T-helper 2 cell (primary cell): ENCODE measurements around the gene KCTD19.
"Not testable (repeated sequence)": the region's sequence is repeated elsewhere in the genome, so short reads cannot be mapped to it uniquely, and the experiment has no call there.

Experiments
- DNase-seq, 5 experiments: peaks; one replicate each; pipeline versions ENCODE4 v3.0.0 to v3.0.0-alpha.2; 2012 to 2022
- total RNA-seq, 2 donors: gene quantifications; one replicate each; lab custom pipeline; 2026; lab: John Stamatoyannopoulos, UW

KCTD19 gene
- total RNA-seq: 0 reads per million in 2 donors

GRCh38 chr16:67326472-67327309 is at the start of gene KCTD19, which contains the start of gene LRRC36:
Gene KCTD19 (minus strand): TSS chr16:67326741. CDS start chr16:67326707, 34 bp downstream.
Gene LRRC36 (plus strand): TSS chr16:67326815. CDS start chr16:67326863, 48 bp downstream.
- peak in 4 of 5 experiments; percentile 18 to 57 (median 38) for DNase-seq

- DNase-seq: not testable (repeated sequence)
Observed at GRCh38 chr16:67376012-67376411, 49.5 kb upstream of the KCTD19 start.

- DNase-seq: no peak
Observed at GRCh38 chr16:67372664-67373063, 46.1 kb upstream of the KCTD19 start.

- DNase-seq: no peak
Observed at GRCh38 chr16:67370661-67371060, 44.1 kb upstream of the KCTD19 start.

- DNase-seq: no peak
Observed at GRCh38 chr16:67364600-67365235, 38.2 kb upstream of the KCTD19 start.

- DNase-seq: no peak
Observed at GRCh38 chr16:67361038-67361437, 34.5 kb upstream of the KCTD19 start.

GRCh38 chr16:67359540-67360269 is 33.2 kb upstream of the KCTD19 start:
- DNase-seq: not testable (repeated sequence)

- no peak for DNase-seq
Observed at GRCh38 chr16:67357561-67357960, 31.0 kb upstream of the KCTD19 start.

- DNase-seq: no peak
Observed at GRCh38 chr16:67356396-67356795, 29.9 kb upstream of the KCTD19 start.

- not testable (repeated sequence) for DNase-seq
Observed at GRCh38 chr16:67352463-67352862, 25.9 kb upstream of the KCTD19 start.

GRCh38 chr16:67350324-67350723 is 23.8 kb upstream of the KCTD19 start:
- no peak for DNase-seq

GRCh38 chr16:67349172-67349571 is 22.6 kb upstream of the KCTD19 start:
- peak in 1 of 5 experiments; percentile 32 for DNase-seq

- no peak for DNase-seq
Observed at GRCh38 chr16:67346341-67346740, 19.8 kb upstream of the KCTD19 start.

GRCh38 chr16:67345401-67345800 is 18.9 kb upstream of the KCTD19 start:
- no peak for DNase-seq

GRCh38 chr16:67342616-67343015 is 16.1 kb upstream of the KCTD19 start:
- DNase-seq: no peak

- DNase-seq: no peak
Observed at GRCh38 chr16:67341250-67341649, 14.7 kb upstream of the KCTD19 start.

GRCh38 chr16:67339453-67339852 is 12.9 kb upstream of the KCTD19 start:
- no peak for DNase-seq

- DNase-seq: no peak
Observed at GRCh38 chr16:67336648-67337047, 10.1 kb upstream of the KCTD19 start.

GRCh38 chr16:67336116-67336515 is 9.6 kb upstream of the KCTD19 start:
- no peak for DNase-seq

GRCh38 chr16:67333315-67333714 is 6.8 kb upstream of the KCTD19 start:
- no peak for DNase-seq

GRCh38 chr16:67329901-67330300 is 3.4 kb upstream of the KCTD19 start:
- no peak for DNase-seq

GRCh38 chr16:67327743-67328142 is 1.2 kb upstream of the KCTD19 start:
- DNase-seq: no peak

- no peak for DNase-seq
Observed at GRCh38 chr16:67326115-67326471, 448 bp downstream of the KCTD19 start.
